Activated CD4-positive, alpha-beta T cell treated with anti-CD3 and anti-CD28 coated beads, Interleukin-10, Interleukin-2, amounts not matched to agents 100 ng/mL and 50 ng/mL, durations not matched to agents 16 hours and 8 hours (primary cell): ENCODE results near the gene TMED9.
"Not testable (repeated sequence)": the region's sequence is repeated elsewhere in the genome, so short reads cannot be mapped to it uniquely, and the experiment has no call there.

Source experiments
- DNase-seq: peaks from one replicate; pipeline ENCODE4 v3.0.0-alpha.2; 2020

The TMED9 gene

GRCh38 chr5:177607115-177607451 is 15.1 kb downstream of the TMED9 start:
- no peak for DNase-seq

GRCh38 chr5:177607452-177608192 is 15.6 kb downstream of the TMED9 start:
- DNase-seq, result peak; percentile 72

GRCh38 chr5:177608243-177609075 is 16.5 kb downstream of the TMED9 start:
- DNase-seq, result no peak

GRCh38 chr5:177609076-177610059 is 17.4 kb downstream of the TMED9 start:
- no peak for DNase-seq

GRCh38 chr5:177610131-177610769 is 18.2 kb downstream of the TMED9 start:
- DNase-seq, result no peak

GRCh38 chr5:177610770-177611445 is 18.9 kb downstream of the TMED9 start:
- no peak for DNase-seq

- no peak for DNase-seq
Measured at GRCh38 chr5:177611446-177612214, 19.6 kb downstream of the TMED9 start.

- no peak for DNase-seq
Measured at GRCh38 chr5:177612215-177612673, 20.2 kb downstream of the TMED9 start.

GRCh38 chr5:177620560-177620959 is 28.6 kb downstream of the TMED9 start:
- DNase-seq, result no peak

GRCh38 chr5:177624172-177624571 is 32.2 kb downstream of the TMED9 start:
- not testable (repeated sequence) for DNase-seq

GRCh38 chr5:177630186-177630585 is 38.2 kb downstream of the TMED9 start:
- DNase-seq, result not testable (repeated sequence)

GRCh38 chr5:177634912-177635311 is 42.9 kb downstream of the TMED9 start:
- not testable (repeated sequence) for DNase-seq

- not testable (repeated sequence) for DNase-seq
Measured at GRCh38 chr5:177645462-177645861, 53.5 kb downstream of the TMED9 start.
